Measurements from ENCODE around the gene TPRG1L.

TPRG1L gene

DNA sequence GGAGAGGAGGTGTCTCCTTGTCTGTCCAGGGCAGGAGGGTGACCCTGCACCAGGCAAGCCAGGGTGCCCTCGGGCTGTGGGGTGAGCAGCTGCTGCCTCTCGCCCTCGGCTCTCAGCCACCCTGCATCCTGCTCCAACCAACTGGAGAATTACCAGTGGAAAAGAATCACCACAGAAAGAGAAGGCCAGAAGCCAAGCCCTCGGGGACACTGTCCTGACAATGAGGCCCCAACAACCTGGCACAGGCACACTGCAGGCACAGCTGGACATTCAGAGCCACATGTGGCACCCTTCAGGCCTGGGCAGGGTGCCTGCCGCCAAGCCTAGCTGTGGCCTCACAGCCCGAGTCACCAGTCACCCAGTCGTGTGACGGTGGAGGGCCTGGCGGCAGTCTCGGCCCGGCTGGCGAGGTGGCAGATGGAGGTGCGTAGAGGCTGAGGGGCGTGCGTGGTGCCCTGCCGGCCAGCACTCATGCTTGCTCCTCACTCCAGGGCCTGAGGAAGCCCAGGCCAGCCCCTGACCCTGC lies 25.5 kb upstream of the TPRG1L start:
- DNase-seq (ENCODE audit: low spot score), result no peak

DNA sequence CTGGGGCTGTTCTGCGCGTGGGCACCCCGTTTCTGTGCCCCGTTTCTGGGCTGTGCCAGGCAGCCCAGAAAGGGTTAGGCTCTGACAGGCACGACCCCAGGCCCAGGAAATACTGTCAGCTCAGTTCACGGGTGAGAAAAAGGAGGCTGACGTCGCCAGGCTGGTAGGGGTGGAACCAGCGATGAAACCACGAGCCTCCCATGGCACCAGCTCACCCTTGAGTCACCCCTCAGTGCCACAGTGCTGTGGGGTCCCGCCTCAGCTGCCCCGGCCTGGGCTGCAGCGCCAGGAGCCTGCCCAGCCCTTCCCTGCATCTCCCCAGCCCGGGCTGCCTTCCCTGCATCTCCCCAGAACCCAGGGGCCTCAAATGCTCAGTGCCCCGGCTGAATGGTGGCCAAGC lies 25.0 kb upstream of the TPRG1L start:
- Histone ChIP-seq H3K27ac (no peak overlapping the region), H3K4me3 (no peak overlapping the region)
- TF ChIP-seq, protein P1, sequence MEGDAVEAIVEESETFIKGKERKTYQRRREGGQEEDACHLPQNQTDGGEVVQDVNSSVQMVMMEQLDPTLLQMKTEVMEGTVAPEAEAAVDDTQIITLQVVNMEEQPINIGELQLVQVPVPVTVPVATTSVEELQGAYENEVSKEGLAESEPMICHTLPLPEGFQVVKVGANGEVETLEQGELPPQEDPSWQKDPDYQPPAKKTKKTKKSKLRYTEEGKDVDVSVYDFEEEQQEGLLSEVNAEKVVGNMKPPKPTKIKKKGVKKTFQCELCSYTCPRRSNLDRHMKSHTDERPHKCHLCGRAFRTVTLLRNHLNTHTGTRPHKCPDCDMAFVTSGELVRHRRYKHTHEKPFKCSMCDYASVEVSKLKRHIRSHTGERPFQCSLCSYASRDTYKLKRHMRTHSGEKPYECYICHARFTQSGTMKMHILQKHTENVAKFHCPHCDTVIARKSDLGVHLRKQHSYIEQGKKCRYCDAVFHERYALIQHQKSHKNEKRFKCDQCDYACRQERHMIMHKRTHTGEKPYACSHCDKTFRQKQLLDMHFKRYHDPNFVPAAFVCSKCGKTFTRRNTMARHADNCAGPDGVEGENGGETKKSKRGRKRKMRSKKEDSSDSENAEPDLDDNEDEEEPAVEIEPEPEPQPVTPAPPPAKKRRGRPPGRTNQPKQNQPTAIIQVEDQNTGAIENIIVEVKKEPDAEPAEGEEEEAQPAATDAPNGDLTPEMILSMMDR (IDR thresholded peaks at IDR 0.05), result no peak
- no peak for DNase-seq (ENCODE audit: low spot score)

More for the DNA sequence above, 25.5 kb upstream of the TPRG1L start:
- H3K4me3 ChIP-seq, result no peak overlapping the region
- H3K27ac ChIP-seq, result no peak overlapping the region
- TF ChIP-seq, protein P1 (IDR thresholded peaks at IDR 0.05), result no peak

DNA sequence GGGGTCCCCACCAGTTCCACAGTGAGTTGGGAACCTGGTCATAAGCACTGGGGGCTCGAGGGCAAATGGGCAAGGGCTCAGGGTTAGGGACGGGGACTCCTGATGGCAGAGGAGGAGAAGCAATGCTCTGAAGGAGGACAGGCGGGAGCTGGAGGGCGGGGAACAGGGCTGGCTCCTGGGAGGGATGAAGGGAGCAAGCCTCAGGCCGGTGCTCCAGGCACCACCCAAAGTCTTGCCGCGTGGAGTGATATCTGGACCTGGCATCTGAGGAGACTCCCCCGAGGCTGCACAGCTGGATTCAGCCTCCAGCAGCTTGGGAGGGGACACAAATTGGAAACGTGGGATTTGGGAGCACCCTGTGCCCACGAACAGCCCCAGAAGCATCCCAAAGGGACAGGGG lies 24.5 kb upstream of the TPRG1L start:
- TF ChIP-seq, protein P1 (IDR thresholded peaks at IDR 0.05), result no peak
- H3K27ac ChIP-seq, result no peak overlapping the region
- DNase-seq (ENCODE audit: low spot score), result no peak
- no peak overlapping the region for H3K4me3 ChIP-seq

DNA sequence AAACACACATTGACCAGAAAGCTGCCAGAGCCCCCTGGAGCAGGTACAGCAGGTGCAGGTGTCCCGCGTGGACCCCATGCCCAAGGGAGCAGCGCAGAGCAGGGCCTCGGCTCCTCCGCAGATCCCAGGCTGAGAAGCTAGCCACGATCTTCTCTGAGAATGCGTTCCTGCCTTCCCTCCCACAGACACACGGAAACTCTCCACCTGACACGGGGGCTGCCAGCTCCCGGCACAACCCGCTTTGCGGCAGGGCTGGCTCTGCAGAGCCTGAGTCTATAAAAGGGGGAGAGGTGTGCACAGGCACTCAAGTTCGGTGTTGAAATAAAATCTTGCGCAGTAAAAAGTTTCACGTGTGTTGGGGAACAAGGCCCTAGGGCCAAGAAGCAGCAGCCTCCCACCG lies 23.1 kb upstream of the TPRG1L start:
- TF ChIP-seq, protein P1 (IDR thresholded peaks at IDR 0.05), result no peak
- H3K27ac ChIP-seq, result no peak overlapping the region
- DNase-seq (ENCODE audit: low spot score), result no peak
- H3K4me3 ChIP-seq, result no peak overlapping the region

DNA sequence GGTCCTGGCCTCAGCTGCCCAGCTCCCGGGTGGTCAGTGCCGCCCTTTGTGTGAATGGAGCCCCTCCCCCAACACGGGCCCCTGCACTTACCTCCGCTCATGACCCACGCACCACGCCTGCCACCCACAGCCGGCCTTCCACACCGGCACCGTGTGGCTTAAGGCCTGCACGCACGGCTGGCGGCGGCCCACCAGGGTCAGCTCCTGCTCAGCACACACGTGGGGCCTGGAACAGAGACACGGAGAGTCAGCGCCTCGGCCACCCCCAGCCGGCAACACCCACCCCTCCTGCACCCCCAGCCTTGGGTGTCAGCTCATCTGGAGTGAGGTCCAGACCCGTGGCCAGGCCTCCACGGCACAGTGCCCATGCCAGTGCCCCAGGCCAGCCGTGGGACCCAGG lies 22.4 kb upstream of the TPRG1L start:
- no peak overlapping the region for H3K27ac ChIP-seq
- DNase-seq (ENCODE audit: low spot score), result no peak
- TF ChIP-seq, protein P1 (IDR thresholded peaks at IDR 0.05), result no peak
- H3K4me3 ChIP-seq, result no peak overlapping the region

DNA sequence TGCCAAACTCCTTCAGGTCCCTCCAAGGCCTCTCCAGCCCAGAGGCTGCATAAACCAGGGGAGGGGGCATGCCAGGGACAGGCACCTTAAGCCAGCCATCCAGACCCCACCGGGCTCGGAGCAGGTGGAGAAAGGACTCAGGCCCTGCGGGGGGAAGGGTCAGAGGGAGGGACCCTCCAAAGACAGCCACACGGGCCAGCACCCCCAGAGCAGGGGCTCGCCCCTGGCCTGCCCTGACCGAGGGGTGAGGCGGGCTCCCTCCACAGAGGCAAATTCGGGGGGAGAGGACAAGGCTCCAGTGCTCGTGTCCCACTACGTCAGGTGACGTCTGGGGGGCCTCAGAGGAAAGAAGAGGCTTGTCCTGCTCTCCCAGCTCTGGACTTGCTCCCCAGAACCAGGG lies 21.7 kb upstream of the TPRG1L start:
- H3K27ac ChIP-seq, result no peak overlapping the region
- DNase-seq (ENCODE audit: low spot score), result no peak
- H3K4me3 ChIP-seq, result no peak overlapping the region
- TF ChIP-seq, protein P1 (IDR thresholded peaks at IDR 0.05), result no peak

DNA sequence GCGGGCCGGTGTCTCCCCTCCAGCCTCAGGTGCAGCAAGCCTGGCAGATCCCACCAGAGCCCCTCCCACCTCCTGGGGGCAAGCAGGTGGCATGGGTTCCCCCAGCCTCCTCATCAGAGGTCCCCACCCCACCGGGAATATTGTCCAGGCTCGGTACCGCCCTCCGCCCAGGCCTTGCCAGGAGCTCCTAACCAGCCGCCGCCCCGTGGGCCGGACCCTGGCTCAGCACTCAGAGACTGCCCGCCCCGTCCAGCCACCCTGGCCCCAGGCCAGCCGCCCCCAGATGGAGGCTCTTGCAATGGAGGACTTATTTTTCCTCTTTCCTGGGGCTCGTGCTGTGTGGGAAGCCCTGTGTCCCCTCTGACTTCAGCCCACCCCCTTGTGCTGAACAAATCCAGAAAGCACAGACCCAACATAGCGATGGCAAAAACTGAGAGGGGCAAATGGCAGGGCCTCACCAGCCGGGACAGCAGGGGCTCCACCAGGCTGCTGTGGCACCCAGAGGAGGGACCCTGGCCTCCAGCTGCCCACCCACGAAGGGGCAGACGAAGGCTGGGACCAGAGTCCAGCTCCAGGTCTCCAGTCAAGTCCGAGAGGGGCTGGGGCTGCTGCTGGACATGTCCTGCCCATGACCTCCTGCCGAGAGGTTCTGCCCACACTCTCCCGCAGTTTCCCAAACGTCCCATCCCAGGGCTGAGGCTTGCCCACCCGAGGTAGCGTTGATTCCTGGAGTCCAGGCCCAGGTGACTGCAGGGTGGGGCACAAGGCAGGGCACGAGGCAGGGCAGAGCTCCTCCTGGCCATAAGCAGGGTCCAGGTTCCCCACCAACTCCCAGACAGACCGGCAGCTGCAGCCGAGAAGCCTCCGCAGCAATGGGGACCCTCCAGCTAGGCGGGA lies 21.0 kb upstream of the TPRG1L start:
- no peak overlapping the region for H3K27ac ChIP-seq
- TF ChIP-seq, protein P1 (IDR thresholded peaks at IDR 0.05), result no peak
- DNase-seq (ENCODE audit: low spot score), result no peak
- H3K4me3 ChIP-seq, result no peak overlapping the region

Measured in coronary artery (tissue), 2 donors.